GM18867 (cell line): ENCODE results near the gene PPP1R13L.

Experiments used
- ATAC-seq: cut with Tn5 transposase; IDR thresholded peaks from one replicate; pipeline ENCODE4 v1.9.1; 2021; ENCODE audit warnings: mild to moderate bottlenecking, moderate library complexity; ENCODE audit not compliant: unreplicated experiment

Gene PPP1R13L

DNA sequence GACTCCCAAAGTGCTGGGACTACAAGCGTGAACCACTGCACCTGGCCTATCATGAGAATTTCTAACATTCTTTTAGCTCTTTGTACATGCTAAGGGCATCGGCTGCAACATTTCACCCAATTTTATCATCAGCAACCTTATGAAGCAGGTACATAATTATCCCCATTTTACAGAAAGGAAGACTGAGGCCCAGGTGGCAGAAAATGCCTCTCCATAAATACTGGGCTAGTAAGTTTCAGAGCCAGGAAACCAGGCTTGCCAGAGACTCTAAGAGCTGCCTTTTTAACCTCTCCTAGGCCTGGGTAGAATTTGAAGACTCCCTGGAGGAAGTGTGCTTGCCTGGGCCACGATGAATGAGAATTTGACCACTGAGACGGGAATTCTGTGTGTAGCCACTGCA, 36.7 kb downstream of the PPP1R13L start:
- ATAC-seq, result no peak

- no peak for ATAC-seq
These were observed 40.2 kb downstream of the PPP1R13L start for GRCh38 chr19:45364696-45365095.

GRCh38 chr19:45363861-45364459, 40.9 kb downstream of the PPP1R13L start:
- ATAC-seq, result no peak

- no peak for ATAC-seq
These were observed 42.6 kb downstream of the PPP1R13L start for GRCh38 chr19:45362291-45362690.

DNA sequence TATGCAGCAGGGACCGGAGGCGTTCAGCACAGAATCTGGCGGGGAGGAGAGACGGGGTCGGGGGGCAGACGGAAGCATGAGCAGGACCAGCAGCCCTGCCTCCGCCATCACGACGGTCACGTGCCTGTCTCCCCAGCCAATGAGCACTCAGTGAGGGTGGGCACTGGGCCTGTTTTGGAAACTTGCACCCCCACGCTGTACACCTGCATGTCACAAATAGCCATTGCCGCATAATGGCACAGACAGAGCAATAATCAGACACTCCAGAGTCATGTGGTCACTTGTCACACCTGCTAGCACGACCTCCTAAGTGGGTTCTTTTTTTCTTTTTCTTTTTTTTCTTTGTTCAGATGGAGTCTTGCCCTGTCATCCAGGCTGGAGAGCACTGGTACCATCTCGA, 43.3 kb downstream of the PPP1R13L start:
- ATAC-seq, result no peak

DNA sequence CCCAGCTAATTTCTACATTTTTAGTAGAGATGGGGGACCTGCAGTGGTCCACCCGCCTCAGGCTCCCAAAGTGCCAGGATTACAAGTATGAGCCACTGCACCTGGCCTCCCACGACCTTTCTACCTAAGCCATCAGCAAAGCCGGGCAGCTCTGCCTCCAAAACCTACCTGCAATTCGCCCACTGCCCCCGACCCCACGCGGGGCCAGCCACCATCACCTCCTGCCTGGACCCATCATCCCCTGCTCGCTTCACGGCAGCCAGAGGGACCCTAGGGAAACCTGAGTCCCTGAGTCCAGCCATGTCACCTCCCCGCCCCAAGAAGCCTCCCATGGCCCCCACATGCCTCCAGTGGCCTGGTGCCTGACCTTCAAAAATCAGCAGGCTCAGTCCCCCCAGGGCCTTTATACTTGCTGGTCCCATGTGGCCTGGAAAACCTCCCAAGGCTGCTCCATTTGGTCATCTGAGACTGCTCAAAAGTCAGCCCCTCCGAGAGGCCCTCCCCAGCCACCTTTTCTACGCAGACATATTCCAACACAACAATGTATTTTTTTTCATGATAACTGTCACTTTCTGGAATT, 46.6 kb downstream of the PPP1R13L start:
- ATAC-seq, result no peak

- no peak for ATAC-seq
These were observed 47.5 kb downstream of the PPP1R13L start for GRCh38 chr19:45357445-45357783.

- no peak for ATAC-seq
These were observed 48.0 kb downstream of the PPP1R13L start for GRCh38 chr19:45356760-45357444.

DNA sequence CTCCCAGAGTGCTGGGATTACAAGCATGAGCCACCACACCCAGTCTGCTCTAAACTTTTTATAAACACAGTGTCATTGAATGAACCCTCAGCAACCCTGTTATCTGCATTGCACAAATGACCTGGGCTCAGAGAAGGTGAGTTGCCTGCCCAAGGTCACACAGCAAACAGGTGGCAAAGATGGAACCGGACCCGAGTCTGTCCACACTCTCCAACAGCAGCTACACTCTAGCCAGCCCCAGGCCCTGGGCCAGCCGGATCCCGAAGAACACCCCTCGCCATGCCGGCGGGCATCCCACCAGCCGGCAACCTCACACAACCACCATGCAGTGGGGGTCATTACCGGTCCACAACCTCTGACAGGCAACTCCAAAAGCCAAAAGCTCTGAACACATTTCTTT, 49.0 kb downstream of the PPP1R13L start:
- no peak for ATAC-seq

- no peak for ATAC-seq
These were observed 49.5 kb downstream of the PPP1R13L start for GRCh38 chr19:45355402-45355801.

DNA sequence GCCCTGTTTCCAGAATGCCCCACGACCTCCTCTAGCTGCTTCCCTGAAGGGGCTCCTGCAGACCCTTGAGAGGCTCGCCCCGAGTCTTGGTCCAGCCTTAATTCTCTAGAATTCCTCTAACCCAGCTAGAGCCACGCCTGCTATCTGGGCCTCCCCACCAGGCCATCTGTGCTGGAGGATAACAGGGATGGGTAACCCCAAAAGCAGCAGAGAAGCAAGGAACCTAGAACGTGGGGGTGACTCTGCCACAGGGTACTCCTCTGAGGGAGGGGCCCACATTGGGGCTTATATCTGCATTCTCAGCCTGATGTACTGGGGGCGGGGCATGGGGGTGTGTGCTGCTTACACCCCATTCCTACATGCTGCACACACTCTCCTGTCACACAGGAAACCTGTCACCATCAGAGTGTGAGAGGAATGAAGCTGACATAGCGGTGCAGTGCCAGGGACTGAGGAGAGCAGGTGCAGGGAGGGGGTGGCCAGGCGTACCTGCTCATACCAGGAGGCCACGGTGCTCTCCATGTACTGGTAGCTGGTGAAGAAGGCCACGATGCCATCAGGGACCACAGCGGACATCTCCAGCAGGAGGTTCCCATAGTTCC, 50.5 kb downstream of the PPP1R13L start:
- ATAC-seq, result no peak

DNA sequence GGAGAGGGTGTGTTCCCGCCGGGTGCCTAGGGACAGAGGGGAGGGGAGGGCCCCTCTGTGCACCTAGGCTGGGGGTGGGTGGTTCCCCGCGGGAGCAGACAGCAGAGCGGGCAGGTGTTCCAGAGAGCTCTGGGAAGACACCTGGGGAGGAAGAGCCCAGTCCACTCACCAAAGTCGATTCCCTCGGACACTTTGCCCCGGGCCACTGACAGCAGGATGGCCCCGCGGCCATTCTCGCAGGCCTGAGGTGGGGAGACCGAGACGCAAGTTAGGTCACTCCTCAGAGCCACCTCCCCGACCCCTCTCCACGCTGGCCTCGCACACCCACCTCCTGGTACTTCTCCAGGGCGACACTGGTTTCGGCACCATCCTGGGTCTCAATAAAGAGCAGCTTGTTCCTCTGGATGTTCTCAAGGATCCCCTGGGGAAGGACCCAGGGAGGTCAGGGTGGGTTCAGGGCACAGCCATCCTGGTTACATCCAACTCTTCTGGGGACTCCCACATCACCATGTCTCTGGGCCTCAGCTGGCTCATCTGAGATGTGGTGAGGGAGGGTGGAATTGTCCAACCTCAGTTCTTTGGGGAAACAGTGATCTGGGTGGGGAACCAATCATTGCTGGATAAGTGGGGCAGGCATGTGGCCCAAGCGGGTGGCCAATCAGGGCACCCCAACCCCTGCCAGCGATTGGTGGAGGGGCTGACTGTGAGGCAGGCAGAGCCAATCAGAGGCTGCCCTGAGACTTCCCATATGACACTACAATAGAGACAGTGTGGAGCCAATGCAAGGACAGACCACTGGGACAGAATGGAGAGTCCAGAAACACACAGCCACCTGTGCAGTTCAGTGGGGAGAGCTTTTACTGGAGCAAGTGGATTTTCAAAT, 51.7 kb downstream of the PPP1R13L start:
- no peak for ATAC-seq

DNA sequence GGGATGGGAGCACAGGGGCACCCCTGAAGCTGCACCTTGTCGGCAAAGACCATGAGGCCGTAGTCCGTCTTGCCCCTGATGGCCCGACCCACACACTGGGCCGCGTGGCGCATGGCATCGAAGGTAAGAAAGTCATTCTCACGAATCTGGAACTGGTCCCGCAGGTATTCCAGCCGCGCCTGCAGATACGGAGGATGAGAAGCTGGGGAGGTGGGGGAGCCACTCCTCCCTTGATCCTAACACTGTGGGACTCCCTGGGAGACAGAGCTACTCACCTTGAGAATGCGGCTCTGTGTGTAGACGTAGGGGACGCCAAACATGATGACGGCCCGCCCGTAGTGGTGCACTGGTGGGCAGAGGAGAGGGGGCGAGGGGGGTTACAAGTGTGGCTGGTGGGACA, 52.4 kb downstream of the PPP1R13L start:
- no peak for ATAC-seq

- no peak for ATAC-seq
These were observed 52.8 kb downstream of the PPP1R13L start for GRCh38 chr19:45352062-45352461.

DNA sequence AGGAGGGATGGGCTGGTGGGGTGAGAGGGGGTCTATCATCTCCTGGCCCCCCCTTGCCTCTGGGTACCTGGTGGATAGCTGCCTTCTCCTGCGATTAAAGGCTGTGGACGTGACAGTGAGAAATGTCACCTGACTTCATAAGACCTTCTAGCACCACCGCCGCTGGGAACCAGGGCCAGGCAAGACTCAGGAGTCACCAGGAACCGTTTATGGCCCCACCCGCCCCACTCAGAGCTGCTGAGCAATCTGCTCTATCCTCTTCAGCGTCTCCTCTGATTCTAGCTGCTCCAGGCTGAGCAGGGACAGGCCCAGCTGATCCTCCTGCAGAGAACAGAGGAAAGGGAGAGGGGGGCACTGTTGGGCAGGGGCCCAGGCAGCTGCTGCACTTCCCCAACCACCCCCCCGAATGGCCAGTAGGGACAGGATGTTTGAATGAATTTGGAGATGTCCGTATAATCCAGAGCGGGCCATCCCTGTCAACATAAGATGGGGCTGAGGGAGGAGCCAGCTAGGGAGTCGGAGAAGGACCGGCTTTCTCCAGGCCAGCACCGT, 53.4 kb downstream of the PPP1R13L start:
- ATAC-seq, result no peak

DNA sequence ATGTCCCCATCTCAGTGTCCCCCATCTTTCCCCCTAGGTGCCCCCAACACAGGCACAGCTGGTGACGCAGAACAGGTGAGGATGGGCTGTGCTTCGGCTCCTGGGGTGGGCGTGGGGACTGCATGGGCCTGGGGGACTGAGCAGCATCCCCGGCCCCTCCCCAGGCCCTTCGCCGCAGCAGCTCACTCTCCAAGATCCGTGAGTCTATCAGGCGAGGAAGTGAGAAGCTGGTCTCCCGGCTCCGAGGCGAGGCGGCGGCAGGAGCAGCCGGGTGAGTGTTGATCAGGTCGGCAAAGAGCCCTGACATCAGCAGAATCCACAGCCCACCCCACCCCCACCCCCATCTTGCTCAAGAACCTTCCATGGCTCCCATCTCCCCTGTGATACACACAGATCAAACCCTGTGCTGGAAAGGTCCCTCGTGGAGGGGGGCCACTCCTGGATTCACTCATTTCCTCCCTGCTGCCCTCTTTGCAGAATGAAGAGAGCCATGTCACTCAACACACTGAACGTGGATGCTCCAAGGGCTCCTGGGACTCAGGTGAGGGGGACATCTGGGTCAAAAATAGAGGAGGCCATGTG, 54.3 kb downstream of the PPP1R13L start:
- ATAC-seq, result no peak

DNA sequence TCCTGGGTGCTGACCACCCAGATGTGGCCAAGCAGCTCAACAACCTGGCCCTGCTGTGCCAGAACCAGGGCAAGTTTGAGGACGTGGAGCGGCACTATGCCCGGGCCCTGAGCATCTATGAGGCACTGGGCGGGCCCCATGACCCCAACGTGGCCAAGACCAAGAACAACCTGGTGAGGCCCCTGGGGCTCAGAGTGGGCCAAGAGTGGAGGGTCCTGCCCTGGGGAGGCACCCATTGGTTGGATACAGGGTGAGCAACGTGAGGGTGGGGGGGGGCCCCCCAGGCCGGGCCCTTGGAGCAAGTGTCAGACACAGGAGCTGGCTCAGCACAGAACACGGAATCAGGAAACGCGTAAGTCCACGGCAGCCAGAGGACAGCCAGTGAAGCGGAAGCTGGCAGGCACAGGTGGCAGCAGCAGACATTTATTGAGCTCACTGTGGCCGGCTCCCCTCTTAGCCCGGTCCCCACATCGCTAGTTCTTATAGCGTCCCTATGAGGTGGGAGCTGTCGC, 55.4 kb downstream of the PPP1R13L start:
- ATAC-seq, result no peak

- no peak for ATAC-seq
These were observed 55.8 kb downstream of the PPP1R13L start for GRCh38 chr19:45349126-45349415.

GRCh38 chr19:45348367-45349125, 56.3 kb downstream of the PPP1R13L start:
- ATAC-seq, result no peak
